Measurements from ENCODE around the gene CBX8. TPM values are rescaled to one million over a fixed set of nuclear protein-coding genes. Genes with fewer than 3 reads are reported as not detected.

The CBX8 gene
- polyA plus RNA-seq, 1 experiment, result 0.32 TPM

GRCh38 chr17:79754370-79754769, 42.5 kb downstream of the CBX8 start:
- TF ChIP-seq, protein P1, sequence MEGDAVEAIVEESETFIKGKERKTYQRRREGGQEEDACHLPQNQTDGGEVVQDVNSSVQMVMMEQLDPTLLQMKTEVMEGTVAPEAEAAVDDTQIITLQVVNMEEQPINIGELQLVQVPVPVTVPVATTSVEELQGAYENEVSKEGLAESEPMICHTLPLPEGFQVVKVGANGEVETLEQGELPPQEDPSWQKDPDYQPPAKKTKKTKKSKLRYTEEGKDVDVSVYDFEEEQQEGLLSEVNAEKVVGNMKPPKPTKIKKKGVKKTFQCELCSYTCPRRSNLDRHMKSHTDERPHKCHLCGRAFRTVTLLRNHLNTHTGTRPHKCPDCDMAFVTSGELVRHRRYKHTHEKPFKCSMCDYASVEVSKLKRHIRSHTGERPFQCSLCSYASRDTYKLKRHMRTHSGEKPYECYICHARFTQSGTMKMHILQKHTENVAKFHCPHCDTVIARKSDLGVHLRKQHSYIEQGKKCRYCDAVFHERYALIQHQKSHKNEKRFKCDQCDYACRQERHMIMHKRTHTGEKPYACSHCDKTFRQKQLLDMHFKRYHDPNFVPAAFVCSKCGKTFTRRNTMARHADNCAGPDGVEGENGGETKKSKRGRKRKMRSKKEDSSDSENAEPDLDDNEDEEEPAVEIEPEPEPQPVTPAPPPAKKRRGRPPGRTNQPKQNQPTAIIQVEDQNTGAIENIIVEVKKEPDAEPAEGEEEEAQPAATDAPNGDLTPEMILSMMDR (IDR thresholded peaks at IDR 0.05; ENCODE audit: insufficient read depth, low read depth, low read length), result no peak
- Histone ChIP-seq H3K36me3 (ENCODE audit: control insufficient read depth, insufficient read depth, low read length) (no peaks in the 10 kb centered on the region), H3K4me3 (ENCODE audit: low read depth, low read length) (no peak overlapping the region), H3K27me3 (ENCODE audit: control insufficient read depth, insufficient read depth, low read length) (peaks cover 3% of the 10 kb centered on the region; the same call in 1 of the 2 replicates)
- ChIA-PET CTCF (interaction anchor here (4.0 kb wide), 1 partner anchor 13 kb away, joined by 24 read pairs; no protein-coding TSS in a partner anchor), POLR2A (no interaction called here)
- no peak for DNase-seq (ENCODE audit: low read depth)

GRCh38 chr17:79752175-79752574, 44.7 kb downstream of the CBX8 start:
- Histone ChIP-seq H3K36me3 (ENCODE audit: control insufficient read depth, insufficient read depth, low read length) (no peaks in the 10 kb centered on the region), H3K27me3 (ENCODE audit: control insufficient read depth, insufficient read depth, low read length) (peaks cover 18% of the 10 kb centered on the region), H3K4me3 (ENCODE audit: low read depth, low read length) (no peak overlapping the region)
- POLR2A ChIA-PET, result no interaction called here
- no peak for DNase-seq (ENCODE audit: low read depth)
- TF ChIP-seq, protein P1 (IDR thresholded peaks at IDR 0.05; ENCODE audit: insufficient read depth, low read depth, low read length), result no peak
- CTCF ChIA-PET, result interaction anchor here (1.2 to 4.0 kb wide), 2 partner anchors 11 to 13 kb away, joined by 4 to 24 read pairs; no protein-coding TSS in a partner anchor

GRCh38 chr17:79750650-79751545, 46.0 kb downstream of the CBX8 start:
- TF ChIP-seq, protein P1 (IDR thresholded peaks at IDR 0.05; ENCODE audit: insufficient read depth, low read depth, low read length), result no peak
- CTCF ChIA-PET, result interaction anchor here (1.2 to 4.0 kb wide), 2 partner anchors 9 to 11 kb away, joined by 4 to 24 read pairs; no protein-coding TSS in a partner anchor
- DNase-seq (ENCODE audit: low read depth), result no peak
- no peak overlapping the region for H3K4me3 ChIP-seq (ENCODE audit: low read depth, low read length)
- POLR2A ChIA-PET, result no interaction called here
- H3K36me3 ChIP-seq (ENCODE audit: control insufficient read depth, insufficient read depth, low read length), result no peaks in the 10 kb centered on the region
- peaks cover 27% of the 10 kb centered on the region for H3K27me3 ChIP-seq (ENCODE audit: control insufficient read depth, insufficient read depth, low read length)

- peaks cover 32% of the 10 kb centered on the region for H3K27me3 ChIP-seq (ENCODE audit: control insufficient read depth, insufficient read depth, low read length)
- H3K36me3 ChIP-seq (ENCODE audit: control insufficient read depth, insufficient read depth, low read length), result no peaks in the 10 kb centered on the region
- ChIA-PET CTCF (interaction anchor here (1.0 to 1.3 kb wide), 4 partner anchors 9 to 425 kb away, joined by 3 to 4 read pairs (median 3); no protein-coding TSS in a partner anchor), POLR2A (no interaction called here)
- no peak overlapping the region for H3K4me3 ChIP-seq (ENCODE audit: low read depth, low read length)
- TF ChIP-seq, protein P1 (IDR thresholded peaks at IDR 0.05; ENCODE audit: insufficient read depth, low read depth, low read length), result no peak
- DNase-seq (ENCODE audit: low read depth), result no peak
These were observed 46.9 kb downstream of the CBX8 start for GRCh38 chr17:79749958-79750357.

GRCh38 chr17:79749156-79749815, 47.6 kb downstream of the CBX8 start:
- CTCF ChIA-PET, result interaction anchor here (0.7 to 1.3 kb wide), 5 partner anchors 8 to 426 kb away, joined by 3 to 4 read pairs (median 3); no protein-coding TSS in a partner anchor
- Histone ChIP-seq H3K36me3 (ENCODE audit: control insufficient read depth, insufficient read depth, low read length) (no peaks in the 10 kb centered on the region), H3K4me3 (ENCODE audit: low read depth, low read length) (no peak overlapping the region), H3K27me3 (ENCODE audit: control insufficient read depth, insufficient read depth, low read length) (peaks cover 32% of the 10 kb centered on the region)
- DNase-seq (ENCODE audit: low read depth), result peak; percentile 28
- POLR2A ChIA-PET, result no interaction called here
- TF ChIP-seq, protein P1 (IDR thresholded peaks at IDR 0.05; ENCODE audit: insufficient read depth, low read depth, low read length), result no peak
